PFSK-1 (cell line): ENCODE results near the gene GNG13.

ENCODE experiments used
- FOXP2 ChIP-seq: optimal IDR thresholded peaks from 2 replicates; pipeline ENCODE3; 2011; ENCODE audit warnings: borderline replicate concordance, control low read depth, inconsistent platforms; ENCODE audit not compliant: insufficient read depth; ENCODE audit errors: extremely low read length, extremely low read depth
- POLR2AphosphoS5 ChIP-seq: IDR thresholded peaks from 2 replicates; pipeline ENCODE4 v1.6.1; 2012; ENCODE audit warnings: low read depth, mild to moderate bottlenecking, control low read depth, low read length, moderate library complexity
- REST ChIP-seq, 2 experiments: IDR thresholded peaks; 2 replicates each; pipeline versions ENCODE4 v1.6.1 to v1.8.0; 2011 to 2012; ENCODE audit warnings: low read depth in 2 of 2, low read length in 2 of 2, control low read depth in 1 of 2, inconsistent platforms in 1 of 2, mild to moderate bottlenecking in 1 of 2, moderate library complexity in 1 of 2; ENCODE audit not compliant: insufficient read depth in 1 of 2
- SIN3A ChIP-seq: IDR thresholded peaks from 2 replicates; pipeline ENCODE4 v1.6.1; 2012; ENCODE audit warnings: mild to moderate bottlenecking, low read length, moderate library complexity, borderline replicate concordance; ENCODE audit not compliant: insufficient read depth
- TAF1 ChIP-seq: IDR thresholded peaks from 2 replicates; pipeline ENCODE4 v1.6.1; 2012; ENCODE audit warnings: low read length, control low read depth, borderline replicate concordance; ENCODE audit not compliant: insufficient read depth

GNG13 gene

GRCh38 chr16:760545-761343 is 39.8 kb downstream of the GNG13 start, which contains the start of gene MSLN:
Gene MSLN, plus strand, starts transcription at chr16:760734. Its CDS starts 1,947 bp downstream, at chr16:762681.
- no peak for TF ChIP-seq POLR2AphosphoS5
- no peak for TF ChIP-seq TAF1
- no peak for TF ChIP-seq FOXP2
- no peak for TF ChIP-seq SIN3A
- no peak for TF ChIP-seq REST (IDR thresholded peaks at IDR 0.05; ENCODE audit: insufficient read depth in 1 of 2, low read depth in 2 of 2, low read length in 2 of 2)

GRCh38 chr16:760065-760464 is 40.5 kb downstream of the GNG13 start:
- TF ChIP-seq FOXP2 = no peak
- TF ChIP-seq SIN3A = no peak
- TF ChIP-seq TAF1 = no peak
- TF ChIP-seq POLR2AphosphoS5 = no peak
- TF ChIP-seq REST (IDR thresholded peaks at IDR 0.05; ENCODE audit: insufficient read depth in 1 of 2, low read depth in 2 of 2, low read length in 2 of 2) = no peak

GRCh38 chr16:759110-759910 is 41.2 kb downstream of the GNG13 start:
- TF ChIP-seq REST (IDR thresholded peaks at IDR 0.05; ENCODE audit: insufficient read depth in 1 of 2, low read depth in 2 of 2, low read length in 2 of 2) (no peak), TAF1 (no peak), POLR2AphosphoS5 (no peak), SIN3A (no peak), FOXP2 (no peak)

GRCh38 chr16:756428-756827 is 44.1 kb downstream of the GNG13 start:
- no peak for TF ChIP-seq POLR2AphosphoS5
- no peak for TF ChIP-seq FOXP2
- no peak for TF ChIP-seq SIN3A
- TF ChIP-seq TAF1 = no peak
- TF ChIP-seq REST (IDR thresholded peaks at IDR 0.05; ENCODE audit: insufficient read depth in 1 of 2, low read depth in 2 of 2, low read length in 2 of 2) = no peak
